C4-2B (cell line): ENCODE measurements around the gene INPP4B.

Experiments used
- ZFX ChIP-seq: fragments of 450-650 bp; IDR thresholded peaks from 2 replicates; pipeline ENCODE4 v1.6.1; 2017
- TF ChIP-seq, protein P1 (sequence below): fragments of 450-650 bp; conservative IDR thresholded peaks from 2 replicates; pipeline ENCODE4 v1.5.1; 2017; ENCODE audit warnings: mild to moderate bottlenecking

DNA sequence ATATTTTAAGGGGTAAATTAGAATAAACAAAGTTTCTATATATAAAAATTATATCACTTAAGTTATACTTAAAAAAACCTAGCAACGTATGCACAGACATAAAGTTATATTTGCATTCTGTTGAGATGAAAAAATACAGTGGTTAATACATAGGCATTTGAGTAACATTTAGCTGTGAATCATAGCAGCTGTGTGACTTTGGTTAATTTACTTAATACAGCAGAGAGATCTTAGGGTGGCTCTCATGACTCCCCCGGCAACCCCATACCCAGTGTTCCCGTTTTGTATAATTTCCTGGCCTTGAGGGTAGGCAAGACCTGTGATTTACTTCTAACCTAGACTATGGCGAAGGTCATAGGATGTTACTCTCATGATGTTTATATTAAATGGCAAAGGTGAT is 504.8 kb downstream of the INPP4B start:
- TF ChIP-seq, protein P1, sequence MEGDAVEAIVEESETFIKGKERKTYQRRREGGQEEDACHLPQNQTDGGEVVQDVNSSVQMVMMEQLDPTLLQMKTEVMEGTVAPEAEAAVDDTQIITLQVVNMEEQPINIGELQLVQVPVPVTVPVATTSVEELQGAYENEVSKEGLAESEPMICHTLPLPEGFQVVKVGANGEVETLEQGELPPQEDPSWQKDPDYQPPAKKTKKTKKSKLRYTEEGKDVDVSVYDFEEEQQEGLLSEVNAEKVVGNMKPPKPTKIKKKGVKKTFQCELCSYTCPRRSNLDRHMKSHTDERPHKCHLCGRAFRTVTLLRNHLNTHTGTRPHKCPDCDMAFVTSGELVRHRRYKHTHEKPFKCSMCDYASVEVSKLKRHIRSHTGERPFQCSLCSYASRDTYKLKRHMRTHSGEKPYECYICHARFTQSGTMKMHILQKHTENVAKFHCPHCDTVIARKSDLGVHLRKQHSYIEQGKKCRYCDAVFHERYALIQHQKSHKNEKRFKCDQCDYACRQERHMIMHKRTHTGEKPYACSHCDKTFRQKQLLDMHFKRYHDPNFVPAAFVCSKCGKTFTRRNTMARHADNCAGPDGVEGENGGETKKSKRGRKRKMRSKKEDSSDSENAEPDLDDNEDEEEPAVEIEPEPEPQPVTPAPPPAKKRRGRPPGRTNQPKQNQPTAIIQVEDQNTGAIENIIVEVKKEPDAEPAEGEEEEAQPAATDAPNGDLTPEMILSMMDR: no peak
- no peak for TF ChIP-seq ZFX
